ENCODE results near the gene HS3ST5. TPM values are rescaled to one million over a fixed set of nuclear protein-coding genes. Genes with fewer than 3 reads are reported as not detected.

Gene HS3ST5
- total RNA-seq, 4 donors from 2014 or later = not detected

GRCh38 chr6:114194362-114195026 is 148.3 kb downstream of the HS3ST5 start:
- DNase-seq (ENCODE audit: low spot score in 2 of 2) = no peak
- no peak overlapping the region for H3K4me3 ChIP-seq (ENCODE audit: low read depth, poor library complexity, severe bottlenecking)
- 54 to 55% methylated on average over 4 of the region's 4 CpGs for WGBS, 2 donors
- intact Hi-C loops (cut with DNase I; ENCODE audit: low total_unique reads) = no loop called here
- no peak for TF ChIP-seq CTCF (IDR thresholded peaks at IDR 0.05)
- no peak for TF ChIP-seq POLR2A (IDR thresholded peaks at IDR 0.05)

- 93% methylated on average over 4 of the region's 4 CpGs for WGBS, 2 donors
- no peak overlapping the region for H3K4me3 ChIP-seq (ENCODE audit: low read depth, poor library complexity, severe bottlenecking)
- DNase-seq (ENCODE audit: low spot score in 2 of 2) = no peak
- TF ChIP-seq CTCF (IDR thresholded peaks at IDR 0.05) (no peak), POLR2A (IDR thresholded peaks at IDR 0.05) (no peak)
- intact Hi-C loops (cut with DNase I; ENCODE audit: low total_unique reads) = no loop called here
These were observed 155.3 kb downstream of the HS3ST5 start for GRCh38 chr6:114187563-114187962.

GRCh38 chr6:114181664-114182063 is 161.2 kb downstream of the HS3ST5 start:
- 77 to 79% methylated on average over 3 of the region's 3 CpGs for WGBS, 2 donors
- H3K4me3 ChIP-seq (ENCODE audit: low read depth, poor library complexity, severe bottlenecking) = no peak overlapping the region
- no peak for TF ChIP-seq CTCF (IDR thresholded peaks at IDR 0.05)
- no peak for TF ChIP-seq POLR2A (IDR thresholded peaks at IDR 0.05)
- intact Hi-C loops (cut with DNase I; ENCODE audit: low total_unique reads) = no loop called here
- DNase-seq (ENCODE audit: low spot score in 2 of 2) = no peak

- H3K4me3 ChIP-seq (ENCODE audit: low read depth, poor library complexity, severe bottlenecking) = no peak overlapping the region
- DNase-seq (ENCODE audit: low spot score in 2 of 2) = no peak
- TF ChIP-seq CTCF (IDR thresholded peaks at IDR 0.05) = no peak
- no peak for TF ChIP-seq POLR2A (IDR thresholded peaks at IDR 0.05)
- 70 to 83% methylated on average over 1 of the region's 1 CpG for WGBS, 2 donors
- intact Hi-C loops (cut with DNase I; ENCODE audit: low total_unique reads) = no loop called here
These were observed 163.4 kb downstream of the HS3ST5 start for GRCh38 chr6:114179411-114179810.

- TF ChIP-seq CTCF (IDR thresholded peaks at IDR 0.05) (no peak), POLR2A (IDR thresholded peaks at IDR 0.05) (no peak)
- 67 to 72% methylated on average over 2 of the region's 2 CpGs for WGBS, 2 donors
- DNase-seq (ENCODE audit: low spot score in 2 of 2) = no peak
- H3K4me3 ChIP-seq (ENCODE audit: low read depth, poor library complexity, severe bottlenecking) = no peak overlapping the region
- intact Hi-C loops (cut with DNase I; ENCODE audit: low total_unique reads) = no loop called here
These were observed 166.1 kb downstream of the HS3ST5 start for GRCh38 chr6:114176726-114177125.
